Activated T-helper 9 cell treated with anti-CD3 and anti-CD28 coated beads, Interleukin-2, amount 50 U/mL, for 16 hours (primary cell): ENCODE data around the gene CATSPERD.

Experiments used
- DNase-seq: peaks from one replicate; pipeline ENCODE4 v3.0.0-alpha.2; 2020; ENCODE audit warnings: low read depth

The CATSPERD gene, protein sequence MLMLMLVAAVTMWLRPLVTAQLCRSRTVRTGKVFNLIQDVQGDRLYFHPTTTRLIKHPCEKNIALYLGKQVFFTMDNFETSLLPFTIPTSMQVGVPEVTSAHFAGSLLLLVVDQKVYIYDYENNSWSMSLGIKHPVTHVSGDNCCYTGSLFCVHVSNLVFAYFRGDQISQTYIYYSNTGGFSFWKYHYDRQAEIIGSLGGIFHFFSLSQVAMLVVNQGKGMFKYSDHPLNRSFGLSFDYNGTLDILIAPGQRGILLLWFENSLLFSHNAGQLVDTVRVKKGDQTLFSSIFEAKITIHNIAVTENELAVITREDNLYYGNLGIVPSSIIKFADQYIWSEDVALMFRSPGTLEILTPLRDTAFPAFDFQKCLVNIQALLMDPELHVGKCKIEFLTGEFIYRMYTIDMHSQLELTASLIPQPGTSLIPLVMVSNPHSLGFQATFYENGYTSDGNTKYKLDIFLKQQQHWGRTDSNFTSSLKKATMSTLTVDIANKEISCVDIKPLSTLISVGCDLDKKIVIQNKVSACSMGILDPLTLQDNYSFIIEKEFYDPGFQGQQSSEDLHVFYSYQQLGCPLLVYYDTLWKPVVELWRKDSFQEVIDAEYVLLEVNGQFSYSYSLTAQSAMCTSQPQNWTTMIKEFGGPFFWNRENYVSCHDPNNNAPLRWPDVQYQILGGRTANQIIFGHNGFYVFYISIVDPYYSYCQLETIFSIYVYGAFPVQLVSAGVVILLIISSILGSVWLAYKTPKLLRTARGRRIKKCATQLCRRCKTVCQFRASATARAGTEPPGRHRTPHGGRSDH

DNA sequence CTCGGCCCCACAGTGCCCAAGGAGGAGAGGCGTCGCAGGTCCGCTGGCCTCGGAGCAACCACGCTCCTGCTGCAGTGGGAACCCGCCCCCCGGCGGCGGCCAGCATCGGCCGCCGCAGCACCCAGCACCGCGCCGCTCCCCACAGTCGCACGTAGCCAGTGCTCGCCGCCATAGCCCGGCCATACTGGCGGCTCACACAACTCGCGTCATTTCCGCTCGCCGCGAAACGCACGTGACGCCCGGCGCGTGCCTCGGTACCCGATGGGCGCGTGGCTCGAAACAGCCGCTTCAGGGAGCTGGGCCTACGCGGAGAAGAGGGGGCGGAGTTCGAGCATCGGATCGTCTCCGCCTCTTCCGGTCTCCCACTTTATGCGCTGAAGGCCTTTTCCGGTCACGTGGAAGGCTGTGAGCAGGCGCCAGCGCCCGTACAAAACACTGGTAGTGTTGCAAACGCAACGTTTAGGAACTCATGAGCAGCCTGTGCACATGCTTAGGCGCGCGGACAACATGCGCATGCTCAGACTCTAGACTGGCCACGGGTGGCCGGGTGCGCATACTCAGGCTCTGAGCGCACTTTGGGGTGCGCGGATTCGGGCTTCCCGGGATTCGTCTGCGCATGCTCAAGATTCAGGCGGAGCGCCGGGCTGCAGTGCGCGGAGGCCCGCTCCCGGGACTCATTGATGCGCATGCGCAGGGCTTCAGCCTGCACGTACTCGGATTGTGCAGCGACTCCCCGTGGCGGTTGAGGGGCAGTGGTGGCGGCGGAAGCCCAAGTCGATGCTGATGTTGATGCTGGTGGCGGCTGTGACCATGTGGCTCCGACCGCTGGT, at the start of gene CATSPERD, which contains the start of gene LONP1:
Gene CATSPERD, plus strand, starts transcription at position 677 of the 830 bp plus-strand sequence. Its CDS starts 101 bp downstream, at position 778.
Gene LONP1, minus strand, starts transcription at position 186 of the 830 bp plus-strand sequence. Its CDS starts 14 bp downstream, at position 172.
- DNase-seq: peak; percentile 98

DNA sequence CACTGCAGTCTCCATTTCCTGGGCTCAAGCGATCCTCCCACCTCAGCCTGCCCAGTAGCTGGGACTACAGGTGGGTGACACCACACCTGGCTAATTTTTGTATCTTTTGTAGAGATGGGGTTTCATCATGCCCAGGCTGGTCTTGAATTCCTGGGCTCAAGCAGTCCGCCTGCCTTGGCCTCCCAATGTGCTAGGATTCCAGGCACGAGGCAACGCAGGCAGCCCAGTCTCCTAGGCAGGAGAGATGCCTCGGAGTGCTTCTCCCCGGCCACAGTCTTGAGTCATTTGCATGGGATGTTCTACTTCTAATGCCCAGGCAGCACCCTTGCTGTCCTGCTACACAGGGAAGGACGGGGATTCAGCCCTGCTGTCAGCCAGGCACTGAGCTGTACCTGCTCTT, 48.8 kb upstream of the CATSPERD start:
- DNase-seq: no peak

DNA sequence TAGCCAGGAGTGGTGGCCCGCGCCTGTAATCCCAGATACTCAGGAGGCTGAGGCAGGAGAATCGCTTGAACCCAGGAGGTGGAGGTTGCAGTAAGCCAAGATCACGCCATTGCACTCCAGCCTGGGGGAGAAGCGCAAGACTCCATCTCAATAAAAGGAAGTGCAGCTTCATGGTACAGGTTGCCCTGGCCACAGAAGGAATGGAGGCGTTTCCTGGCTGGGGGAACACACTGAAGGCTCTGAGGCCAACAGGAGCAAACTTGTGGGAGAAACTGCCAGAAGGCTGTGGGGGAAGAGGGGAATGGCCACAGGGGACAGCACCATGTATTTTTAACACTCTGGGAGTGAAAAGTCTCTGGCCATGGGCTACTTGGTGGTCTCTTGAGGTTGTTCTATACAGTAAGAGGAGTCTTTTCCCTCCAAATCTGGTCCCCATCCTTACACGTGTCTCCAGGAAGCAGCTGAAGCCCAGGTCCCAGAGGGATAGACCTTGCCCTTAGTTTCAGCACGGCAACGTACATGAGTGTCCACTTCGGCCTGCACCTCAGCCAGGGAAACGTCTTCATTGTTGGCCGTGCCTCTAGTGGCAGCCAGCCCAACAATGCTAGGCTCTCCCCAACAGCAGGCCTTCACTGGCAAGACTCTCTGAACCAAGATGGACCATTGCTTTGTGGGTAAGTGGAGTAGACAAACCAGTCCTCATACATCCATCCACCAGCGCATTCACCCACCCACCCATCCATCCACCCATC, 47.6 kb upstream of the CATSPERD start:
- no peak for DNase-seq

DNA sequence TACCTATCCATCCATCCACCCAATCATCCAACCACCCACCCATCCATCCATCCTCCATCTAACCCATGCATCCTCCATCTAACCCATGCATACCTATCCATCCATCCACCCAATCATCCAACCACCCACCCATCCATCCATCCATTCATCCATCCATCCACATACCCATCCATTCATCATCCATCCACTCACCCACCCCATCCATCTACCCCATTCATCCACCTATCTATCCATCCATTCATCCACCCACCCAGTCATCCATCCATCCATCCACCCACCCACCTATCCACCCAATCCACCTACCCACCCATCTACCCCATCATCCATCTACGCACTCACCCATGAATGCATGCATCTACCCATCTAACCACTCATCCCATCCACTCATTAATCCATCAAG, 46.7 kb upstream of the CATSPERD start:
- DNase-seq: no peak

DNA sequence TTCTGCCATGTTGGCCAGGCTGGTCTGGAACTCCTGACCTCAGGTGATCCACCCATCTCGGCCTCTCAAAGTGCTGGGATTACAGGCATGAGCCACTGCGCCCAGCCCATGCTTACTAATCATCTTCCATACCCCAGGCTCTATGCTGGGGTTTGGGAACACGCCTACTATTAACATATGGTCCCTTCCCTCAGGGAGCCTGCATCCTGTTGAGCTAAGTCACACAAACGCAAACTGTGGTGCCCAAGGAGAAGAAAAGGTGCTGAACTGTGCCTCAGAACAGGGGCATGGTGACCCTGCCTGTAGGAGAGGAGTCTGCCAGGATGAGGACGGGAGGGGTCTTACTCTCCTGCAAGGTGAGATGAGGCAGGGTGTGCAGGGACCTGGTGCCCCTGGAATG, 45.7 kb upstream of the CATSPERD start:
- DNase-seq: no peak

DNA sequence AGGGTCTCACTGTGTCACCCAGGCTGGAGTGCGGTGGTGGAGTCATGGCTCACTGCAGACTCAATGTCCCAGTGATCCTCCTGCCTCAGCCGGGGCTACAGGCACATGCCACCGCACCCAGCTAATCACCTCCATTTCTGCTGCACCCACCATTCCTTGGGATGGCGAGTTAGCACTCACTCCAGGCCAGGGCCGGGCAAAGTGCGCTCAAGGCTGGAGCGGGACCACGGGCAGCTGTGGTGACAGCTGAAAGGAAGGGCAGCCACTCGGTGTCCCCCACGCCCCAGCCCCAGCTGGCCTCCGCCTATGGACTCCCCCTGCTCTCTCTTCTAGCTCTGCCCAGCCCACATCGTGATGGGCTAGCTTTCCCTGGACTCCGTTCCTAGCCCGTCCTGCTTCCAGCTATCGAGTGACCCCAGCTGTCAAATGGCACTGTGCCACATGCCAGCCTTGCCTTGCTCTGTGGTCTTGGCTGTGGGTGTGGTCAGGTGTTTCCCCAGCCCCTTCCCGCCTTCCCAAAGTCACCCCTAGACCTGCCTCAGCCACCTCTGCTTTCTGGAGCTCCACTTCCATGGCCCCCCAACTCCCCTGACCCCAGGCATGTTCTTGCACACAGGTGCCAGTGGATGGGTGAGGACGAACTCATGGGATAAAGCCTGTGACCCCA, 44.2 kb upstream of the CATSPERD start:
- DNase-seq: no peak

DNA sequence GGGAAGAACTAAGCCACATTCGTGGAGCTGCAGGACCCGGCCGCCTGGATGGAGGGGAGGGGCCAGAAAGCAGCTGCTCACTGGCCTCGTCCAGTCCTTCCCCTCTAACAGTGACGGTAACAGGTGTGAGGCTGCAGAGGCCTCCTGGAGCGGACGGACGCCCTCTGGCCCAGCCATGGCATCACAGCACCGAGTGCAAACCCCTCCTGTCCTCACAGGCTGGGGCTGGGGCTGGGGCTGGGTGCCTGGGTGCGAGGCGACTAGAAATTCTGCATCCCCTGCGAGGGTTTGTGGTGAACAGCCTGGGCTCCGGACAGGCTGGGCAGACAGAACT, 43.7 kb upstream of the CATSPERD start:
- DNase-seq: no peak

DNA sequence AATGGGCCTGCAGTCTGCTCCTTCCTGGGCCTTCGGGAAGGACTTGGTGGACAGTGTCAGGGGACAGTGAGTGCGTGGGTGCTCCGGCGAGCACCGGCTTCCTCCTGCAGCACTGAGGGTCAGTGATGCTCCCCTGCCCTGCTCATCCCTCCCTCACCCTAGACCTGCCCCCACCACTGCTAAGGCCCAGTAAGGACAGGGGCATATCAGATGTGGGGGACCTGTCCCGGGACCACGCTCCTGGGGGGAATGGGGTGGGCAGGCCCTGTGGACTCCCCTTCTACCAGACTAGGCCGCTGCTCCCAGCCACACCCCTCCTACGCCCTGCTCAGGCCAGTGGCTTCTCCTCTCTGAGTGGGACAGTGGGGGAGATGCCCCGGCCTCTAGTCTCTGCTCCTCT, 43.3 kb upstream of the CATSPERD start:
- DNase-seq: no peak

DNA sequence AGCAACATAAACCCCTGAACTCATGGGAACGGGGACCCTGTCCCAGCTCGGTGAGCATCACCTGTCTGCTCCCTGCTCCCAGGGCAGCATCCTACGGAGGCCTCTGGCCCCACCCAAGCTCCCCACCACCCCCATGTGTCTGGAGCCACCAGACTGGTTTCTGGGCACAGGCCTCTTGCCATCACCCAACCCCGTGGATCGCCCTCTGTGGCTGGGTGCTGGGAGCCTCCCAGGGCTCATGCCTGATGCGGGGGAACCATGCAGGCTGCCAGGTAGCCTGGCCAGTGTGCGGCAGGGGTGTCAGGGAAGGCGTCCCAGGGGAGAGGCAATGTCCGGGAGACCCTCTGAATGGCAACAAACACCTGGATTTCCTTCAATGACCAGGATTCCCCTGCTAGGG, 42.9 kb upstream of the CATSPERD start:
- no peak for DNase-seq

DNA sequence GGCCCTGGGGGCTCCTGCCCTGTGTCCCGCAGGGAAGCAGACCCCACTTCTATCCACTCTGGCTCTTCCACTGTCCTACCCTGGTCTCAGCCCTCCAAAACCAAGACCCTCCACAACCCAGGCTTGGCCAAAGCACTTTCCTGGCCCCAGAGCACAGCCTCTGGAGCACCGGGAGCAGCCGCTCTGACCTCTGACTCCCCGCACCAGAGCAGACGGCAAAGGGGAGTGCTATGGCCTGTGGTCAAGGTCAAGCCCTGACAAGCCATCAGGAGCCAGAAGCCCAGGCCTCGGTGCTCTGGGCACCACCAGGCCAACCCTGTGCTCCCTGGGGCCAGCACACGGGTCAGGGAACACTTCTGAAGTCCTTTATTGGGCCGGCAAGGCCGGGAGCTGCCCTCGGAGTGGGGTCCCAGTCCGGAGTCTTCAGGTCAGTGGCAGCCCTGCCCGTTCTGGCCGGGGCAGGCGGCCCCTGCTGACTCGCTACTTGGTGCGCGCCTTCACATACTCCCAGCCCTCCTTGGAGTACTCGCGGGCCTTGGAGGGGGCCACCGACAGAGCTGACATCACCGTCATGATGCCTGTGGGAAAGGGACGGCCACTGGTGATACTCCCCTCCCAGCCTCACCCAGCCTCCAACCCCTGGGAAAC, 42.2 kb upstream of the CATSPERD start:
- no peak for DNase-seq

DNA sequence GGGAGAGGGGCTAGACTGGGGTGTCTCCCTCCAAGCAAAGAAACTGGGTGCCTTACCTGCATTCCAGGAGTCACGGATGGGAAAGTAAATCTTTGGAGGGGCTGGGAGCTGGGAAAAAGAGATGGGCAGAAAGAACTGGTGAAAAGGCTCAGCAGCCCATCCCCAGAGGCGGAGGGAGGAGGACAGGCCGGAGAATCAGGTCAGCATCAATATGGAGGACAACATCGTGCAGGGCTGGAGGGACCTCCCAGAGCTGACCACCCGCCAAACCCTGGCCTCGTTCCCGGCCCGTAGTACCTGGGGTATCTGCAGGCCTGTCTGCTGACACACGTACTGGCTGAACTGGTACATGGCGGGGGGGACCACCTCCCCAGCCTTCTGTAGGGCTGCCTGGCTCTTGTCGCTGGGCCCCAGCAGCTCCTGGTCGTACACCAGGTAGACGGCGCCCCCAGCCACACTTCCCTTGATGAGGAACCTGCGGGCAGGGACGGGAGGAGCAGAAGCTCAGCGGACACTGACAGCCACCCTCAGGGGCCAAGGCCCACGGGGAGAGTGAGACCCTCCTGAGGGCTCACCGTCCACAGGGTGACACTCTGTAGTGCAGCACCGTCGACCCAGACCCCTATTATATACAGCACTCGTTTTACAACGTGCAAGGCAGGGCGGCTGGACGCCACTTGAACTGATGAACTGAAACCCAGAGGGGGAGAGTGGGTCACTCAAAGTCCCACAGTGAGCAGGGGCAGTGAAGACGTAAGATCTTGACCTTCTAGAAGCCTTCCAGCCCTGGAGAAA, 41.0 kb upstream of the CATSPERD start:
- DNase-seq: no peak

DNA sequence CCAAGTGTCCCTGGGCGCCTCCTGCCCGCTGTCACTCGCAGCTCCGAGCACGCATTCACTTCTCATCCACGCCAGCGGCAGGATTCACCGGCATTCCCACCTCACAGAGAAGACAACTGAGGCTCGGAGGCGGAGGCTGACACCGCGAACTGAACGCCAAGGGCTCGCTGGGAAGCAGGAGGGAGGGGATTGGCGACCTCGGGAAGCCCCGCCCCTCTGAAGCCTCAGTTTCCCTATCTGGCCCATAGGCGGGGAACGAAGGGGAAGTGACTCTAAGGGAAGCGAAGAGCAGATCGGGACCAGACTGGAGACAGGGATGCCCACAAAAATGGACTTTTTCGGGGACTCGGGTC, 40.4 kb upstream of the CATSPERD start:
- DNase-seq: no peak

DNA sequence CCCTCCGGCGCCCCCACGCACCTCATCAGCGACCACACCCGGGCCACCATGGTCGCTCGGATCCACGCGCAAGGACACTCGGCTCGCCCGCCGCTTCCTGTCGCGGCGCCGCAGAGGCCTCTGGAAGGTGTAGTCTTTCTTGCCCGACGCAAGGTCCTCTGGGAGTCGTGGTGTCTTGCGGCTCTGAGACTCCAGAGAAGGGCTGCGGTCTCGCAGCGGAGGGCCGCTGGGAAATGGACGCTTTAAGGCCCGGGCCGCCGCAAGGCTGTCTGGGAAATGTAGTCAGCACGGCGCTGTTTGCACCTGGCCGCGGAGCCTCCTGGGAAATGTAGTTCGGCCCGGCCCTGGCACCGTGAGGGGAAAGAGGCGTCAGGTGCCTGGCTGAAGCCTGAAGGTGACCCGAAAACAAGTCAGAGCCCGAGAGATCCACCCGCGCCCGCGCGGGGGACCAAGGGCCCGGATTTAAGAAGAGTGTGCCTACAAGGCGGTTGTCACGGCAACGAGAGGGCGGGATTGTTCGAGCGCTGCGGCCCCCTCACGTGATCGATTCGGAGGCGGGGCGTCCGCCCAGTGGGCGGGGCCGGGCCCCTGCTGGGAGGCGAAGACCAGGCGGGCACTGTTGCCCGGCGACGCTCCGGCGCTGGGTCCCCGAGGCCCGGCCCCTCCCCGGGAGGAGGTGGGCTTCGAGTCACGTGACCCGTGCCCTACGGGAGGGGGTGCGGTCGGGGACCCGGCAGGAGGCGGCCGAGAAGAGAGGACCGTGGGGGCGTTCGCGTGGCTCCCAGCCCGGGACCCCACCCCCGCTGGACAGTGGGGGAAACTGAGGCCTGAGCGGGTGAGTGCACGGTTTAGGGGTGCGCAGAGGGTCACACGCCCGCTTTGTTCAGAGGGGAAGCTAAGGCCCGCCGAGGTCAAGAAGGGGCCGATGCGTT, 39.7 kb upstream of the CATSPERD start, which contains the start of the genes HSD11B1L and MICOS13:
Gene HSD11B1L, plus strand, starts transcription at position 591 of the 932 bp plus-strand sequence. CDS start 3,806 bp downstream, outside the sequence.
Gene MICOS13, minus strand, starts transcription at position 80 of the 932 bp plus-strand sequence. Its CDS starts 30 bp downstream, at position 50.
- peak; percentile 97 for DNase-seq

DNA sequence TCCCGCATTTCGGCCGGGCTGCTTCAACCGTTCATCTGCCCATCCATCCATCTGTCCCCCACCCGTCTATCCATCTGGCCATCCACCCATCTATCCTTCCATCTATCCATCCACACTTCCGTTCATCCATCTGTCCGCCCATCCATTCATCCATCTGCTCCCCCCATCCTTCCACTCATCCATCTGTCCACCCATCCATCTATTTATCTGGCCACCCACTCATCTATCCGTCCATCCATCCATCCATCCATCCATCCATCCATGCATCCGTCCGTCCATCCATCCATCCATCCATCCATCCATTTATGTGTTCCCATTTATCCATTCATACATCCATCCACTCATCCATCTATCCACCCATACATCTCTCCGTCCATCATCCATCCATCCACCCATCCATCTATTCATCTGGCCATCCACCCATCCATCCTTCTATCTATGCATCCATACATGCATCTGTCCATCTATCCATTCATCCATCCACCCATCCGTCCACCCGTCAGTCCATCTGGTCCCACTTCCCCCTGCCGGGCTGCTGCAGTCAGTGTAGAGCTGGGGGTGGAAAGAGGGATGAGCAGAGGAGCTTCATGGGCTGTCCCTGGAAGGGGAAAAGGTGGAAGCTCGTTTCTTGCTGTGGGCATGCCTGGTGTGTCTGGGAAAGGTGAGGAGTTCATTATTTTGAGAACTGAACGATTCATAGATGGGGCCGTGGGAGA, 38.9 kb upstream of the CATSPERD start:
- no peak for DNase-seq

DNA sequence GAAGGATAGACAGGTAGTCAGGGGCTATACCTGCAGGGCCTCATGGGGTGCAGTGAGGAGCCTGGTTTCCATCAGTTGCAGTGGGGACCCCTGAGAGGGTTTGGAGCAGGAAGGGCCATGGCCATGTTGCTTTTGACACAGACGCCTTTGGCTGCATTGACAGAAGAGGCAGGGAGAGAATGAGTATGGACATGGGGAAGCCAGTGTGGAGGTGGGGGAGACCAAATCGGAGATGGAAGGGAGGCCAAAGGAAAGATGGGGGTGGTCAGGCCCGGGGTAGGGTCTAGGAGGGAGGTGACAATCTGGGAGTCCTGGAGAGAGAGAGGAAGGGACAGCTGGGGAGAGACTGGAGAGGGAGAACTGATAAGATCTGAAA, 38.3 kb upstream of the CATSPERD start:
- DNase-seq: no peak

DNA sequence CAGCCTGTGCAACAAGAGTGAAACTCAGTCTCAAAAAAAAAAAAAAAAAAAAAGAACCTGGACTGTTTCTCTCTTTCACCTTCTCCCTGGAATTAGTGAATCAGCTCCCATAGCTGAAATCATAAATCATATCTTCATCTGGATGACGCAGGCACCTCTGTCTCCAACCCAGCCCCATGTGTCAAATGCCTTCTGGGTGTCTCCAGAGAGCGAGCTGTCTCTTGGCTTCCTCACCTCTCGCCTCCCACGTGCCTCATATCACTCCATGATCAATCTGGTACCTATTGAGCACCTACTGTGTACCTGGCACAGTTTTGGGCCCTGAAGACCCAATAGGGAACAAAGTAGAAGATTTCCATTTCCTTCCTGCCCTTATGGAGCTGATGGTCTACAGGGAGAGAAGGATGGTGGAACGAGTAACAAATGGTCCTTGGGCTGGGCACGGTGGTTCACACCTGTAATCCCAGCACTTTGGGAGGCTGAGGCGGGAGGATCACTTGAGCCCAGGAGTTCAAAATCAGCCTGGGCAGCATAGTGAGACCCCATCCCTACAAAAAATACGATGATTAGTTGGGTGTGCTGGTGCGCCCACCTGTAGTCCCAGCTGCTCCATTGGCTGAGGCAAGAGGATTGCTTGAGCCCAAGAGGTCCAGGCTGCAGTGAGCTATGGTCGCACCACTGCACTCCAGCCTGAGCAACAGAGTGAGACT, 37.1 kb upstream of the CATSPERD start:
- DNase-seq: no peak
